Uterus (tissue), 4 donors: ENCODE results near the gene CCHCR1. TPM values are rescaled to one million over a fixed set of nuclear protein-coding genes. Genes with fewer than 3 reads are reported as not detected.
"Not testable (repeated sequence)": the region's sequence is repeated elsewhere in the genome, so short reads cannot be mapped to it uniquely, and the experiment has no call there.

Source experiments
- DNase-seq, 2 donors: peaks; one replicate each; pipeline ENCODE4 v3.0.0-alpha.2; 2019 to 2020
- H3K27ac ChIP-seq, 2 donors: fragments of 200-600 bp; sonication (generic); 1 replicate in 1 of 2; 2 replicates in 1 of 2; pipeline ENCODE4 v1.5.1; 2016 to 2018
- H3K27me3 ChIP-seq, 2 donors: fragments of 200-600 bp; sonication (generic); one replicate each; pipeline ENCODE4 v1.5.1; 2018 to 2019; ENCODE audit warnings: control low read depth in 1 of 2
- H3K36me3 ChIP-seq, 2 donors: fragments of 200-600 bp; sonication (generic); one replicate each; pipeline ENCODE4 v1.5.1; 2019; ENCODE audit warnings: control low read depth in 1 of 2
- H3K4me1 ChIP-seq, 2 donors: fragments of 200-600 bp; sonication (generic); one replicate each; pipeline ENCODE4 v1.5.1; 2018 to 2019; ENCODE audit warnings: control low read depth in 1 of 2
- H3K4me3 ChIP-seq, 2 donors: fragments of 200-600 bp; sonication (generic); 1 replicate in 1 of 2; 2 replicates in 1 of 2; pipeline ENCODE4 v1.5.1; 2018 to 2019; ENCODE audit warnings: mild to moderate bottlenecking in 1 of 2
- H3K9me3 ChIP-seq, 2 donors: fragments of 200-600 bp; sonication (generic); one replicate each; pipeline ENCODE4 v1.5.1; 2019; ENCODE audit warnings: control low read depth in 1 of 2
- CTCF ChIP-seq, 4 experiments: fragments of 200-600 bp in 2 of 4; fragments of 450-650 bp in 2 of 4; sonication (generic) in 2 of 4; IDR thresholded peaks; one replicate each; pipeline ENCODE4 v1.5.1; 2016 to 2019; ENCODE audit warnings: antibody characterized with exemption in 4 of 4, mild to moderate bottlenecking in 2 of 4, moderate library complexity in 1 of 4
- POLR2A ChIP-seq, 2 donors: fragments of 450-650 bp; IDR thresholded peaks; one replicate each; pipeline ENCODE4 v1.6.1; 2016; ENCODE audit warnings: antibody characterized with exemption in 2 of 2, mild to moderate bottlenecking in 1 of 2, moderate library complexity in 1 of 2
- intact Hi-C: fragments of 100-400 bp; cut with DNase I; formaldehyde crosslinking; loops from one replicate; pipeline ENCODE4 v1.15.1; 2023; ENCODE audit warnings: low total_unique reads
- total RNA-seq, 4 donors: library from RNA; depleted of rRNA in 3 of 4; stranded (reverse); fragments of >200 nt in 3 of 4; gene quantifications; one replicate each; pipeline versions ENCODE4 v1.1.0 to v1.2.4, GENCODE V29; 2014 to 2023
- donor health status: DM: yes; HTN: yes; CAD: no.

The CCHCR1 gene
- total RNA-seq, 4 donors from 2014 or later: 0.59 to 28.1 (median 12.5) TPM

DNA sequence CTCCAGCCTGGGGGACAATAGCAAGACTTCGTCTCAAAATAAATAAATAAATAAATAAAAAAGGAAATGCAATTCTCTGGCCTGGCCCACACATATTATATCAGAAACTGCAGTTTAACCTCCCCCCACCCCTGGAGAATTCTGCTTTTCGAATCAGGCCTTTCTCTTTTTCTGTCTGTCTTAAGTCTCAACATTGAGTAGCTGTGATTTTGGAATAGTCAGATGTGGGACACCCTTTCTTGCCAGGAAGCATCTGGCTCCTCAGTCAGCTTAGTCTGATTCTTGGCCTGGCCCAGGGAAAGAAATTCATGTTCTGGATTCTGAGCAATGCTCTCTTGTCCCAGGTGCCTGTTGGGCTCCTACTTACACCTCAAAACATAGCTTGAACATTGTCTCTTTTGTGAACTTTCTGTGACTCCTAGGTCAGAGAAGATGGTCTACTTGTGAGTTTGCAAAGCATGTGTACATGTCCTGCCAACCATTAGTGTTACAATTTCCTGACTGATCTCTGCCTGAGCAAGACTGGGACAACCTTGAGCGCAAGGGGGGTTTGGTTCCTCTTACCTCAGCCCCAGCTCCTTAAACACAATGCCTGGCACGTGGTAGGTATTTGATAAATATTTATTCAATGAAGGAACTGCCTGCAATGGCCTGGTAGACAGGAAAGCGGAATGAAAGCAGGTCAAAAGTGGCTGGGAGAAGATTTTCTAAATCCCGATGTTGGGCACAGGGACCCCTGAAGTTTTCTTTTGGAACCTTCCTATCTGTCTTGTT, 36.6 kb upstream of the CCHCR1 start:
- DNase-seq: no peak
- TF ChIP-seq POLR2A (IDR thresholded peaks at IDR 0.05) (no peak), CTCF (IDR thresholded peaks at IDR 0.05) (no peak)
- no peaks in the 10 kb centered on the region for H3K4me1 ChIP-seq
- H3K9me3 ChIP-seq: no peaks in the 10 kb centered on the region
- H3K36me3 ChIP-seq: no peaks in the 10 kb centered on the region
- no peak overlapping the region for H3K27ac ChIP-seq
- no peaks in the 10 kb centered on the region for H3K27me3 ChIP-seq
- intact Hi-C loops: loop anchor here (5.0 to 10.0 kb wide), 2 partner anchors 52 to 161 kb away; partner anchors contain the start of gene HLA-B
- no peak overlapping the region for H3K4me3 ChIP-seq

GRCh38 chr6:31193206-31193605, 35.6 kb upstream of the CCHCR1 start:
- H3K27ac ChIP-seq: no peak overlapping the region
- no peaks in the 10 kb centered on the region for H3K27me3 ChIP-seq
- H3K4me3 ChIP-seq: no peak overlapping the region
- no peaks in the 10 kb centered on the region for H3K36me3 ChIP-seq
- DNase-seq: no peak
- TF ChIP-seq CTCF (IDR thresholded peaks at IDR 0.05): no peak
- no peak for TF ChIP-seq POLR2A (IDR thresholded peaks at IDR 0.05)
- intact Hi-C loops: loop anchor here (5.0 to 10.0 kb wide), 2 partner anchors 51 to 162 kb away; partner anchors contain the start of gene HLA-B
- H3K9me3 ChIP-seq: no peaks in the 10 kb centered on the region
- H3K4me1 ChIP-seq: no peaks in the 10 kb centered on the region

DNA sequence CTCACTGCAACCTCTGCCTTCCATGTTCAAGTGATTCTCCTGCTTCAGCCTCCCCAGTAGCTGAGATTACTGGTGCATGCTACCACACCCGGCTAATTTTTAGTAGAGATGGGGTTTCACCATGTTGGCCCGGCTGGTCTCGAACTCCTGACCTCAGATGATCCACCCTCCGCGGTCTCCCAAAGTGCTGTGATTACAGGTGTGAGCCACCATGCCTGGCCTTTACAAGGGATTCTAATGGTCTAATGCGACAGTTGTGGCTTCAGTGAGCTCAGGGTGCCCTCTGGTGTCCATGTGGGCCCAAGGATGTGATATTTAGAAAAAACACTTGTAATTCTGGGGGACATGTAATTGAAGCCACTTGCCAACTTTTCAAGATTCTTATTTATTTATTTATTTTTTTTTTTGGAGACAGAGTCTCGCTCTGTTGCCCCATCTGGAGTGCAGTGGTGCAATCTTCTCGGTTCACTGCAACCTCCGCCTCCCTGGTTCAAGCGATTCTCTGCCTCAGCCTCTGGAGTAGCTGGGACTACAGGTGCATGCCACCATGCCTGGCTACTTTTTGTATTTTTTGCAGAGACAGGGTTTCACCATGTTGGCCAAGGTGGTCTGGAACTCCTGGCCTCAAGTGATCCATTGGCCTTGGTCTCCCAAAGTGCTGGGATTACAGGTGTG, 35.0 kb upstream of the CCHCR1 start:
- not testable (repeated sequence) for H3K27ac ChIP-seq, H3K4me1 ChIP-seq, H3K4me3 ChIP-seq, H3K36me3 ChIP-seq, H3K27me3 ChIP-seq, H3K9me3 ChIP-seq
- peak; percentile 54 to 59 for DNase-seq
- intact Hi-C loops: loop anchor here (5.0 to 10.0 kb wide), 2 partner anchors 50 to 162 kb away; partner anchors contain the start of gene HLA-B
- TF ChIP-seq CTCF (IDR thresholded peaks at IDR 0.05): peak; percentile 32 to 71 (median 57)

DNA sequence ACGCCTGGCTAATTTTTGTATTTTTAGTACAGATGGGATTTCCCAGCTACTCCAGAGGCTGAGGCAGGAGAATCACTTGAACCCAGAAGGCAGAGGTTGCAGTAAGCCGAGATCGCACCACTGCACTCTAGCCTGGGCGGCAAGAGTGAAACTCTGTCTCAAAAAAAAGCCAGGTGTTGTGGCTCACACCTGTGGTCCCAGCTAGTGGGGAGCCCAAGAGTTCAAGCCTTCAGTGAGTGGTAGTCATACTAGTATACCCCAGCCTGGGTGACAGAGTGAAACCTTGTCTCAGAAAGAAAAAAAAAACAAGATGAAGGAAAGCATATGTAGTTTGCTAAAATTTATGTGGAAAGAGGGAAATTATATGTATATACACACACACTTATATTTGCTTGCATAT, 32.9 kb upstream of the CCHCR1 start:
- TF ChIP-seq CTCF (IDR thresholded peaks at IDR 0.05): no peak
- TF ChIP-seq POLR2A (IDR thresholded peaks at IDR 0.05): no peak
- DNase-seq: no peak
- H3K36me3 ChIP-seq: no peaks in the 10 kb centered on the region
- no peaks in the 10 kb centered on the region for H3K9me3 ChIP-seq
- intact Hi-C loops: loop anchor here (5.0 to 10.0 kb wide), 2 partner anchors 48 to 164 kb away; partner anchors contain the start of gene HLA-B
- no peaks in the 10 kb centered on the region for H3K4me1 ChIP-seq
- no peak overlapping the region for H3K4me3 ChIP-seq
- H3K27ac ChIP-seq: no peak overlapping the region
- H3K27me3 ChIP-seq: no peaks in the 10 kb centered on the region

DNA sequence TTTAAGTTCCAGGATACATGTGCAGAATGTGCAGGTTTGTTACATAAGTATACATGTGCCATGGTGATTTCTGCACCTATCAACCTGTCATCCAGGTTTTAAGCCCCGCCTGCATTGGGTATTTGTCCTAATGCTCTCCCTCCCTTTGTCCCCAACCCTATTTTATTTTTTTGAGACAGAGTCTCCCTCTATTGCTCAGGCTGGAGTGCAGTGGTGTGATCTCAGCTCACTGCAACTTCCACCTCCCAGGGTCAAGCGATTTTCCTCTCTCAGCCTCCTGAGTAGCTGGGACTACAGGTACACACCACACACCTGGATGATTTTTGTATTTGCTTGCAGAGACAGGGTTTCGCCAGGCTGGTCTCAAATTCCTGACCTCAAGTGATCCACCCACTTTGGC, 31.6 kb upstream of the CCHCR1 start:
- H3K4me1 ChIP-seq, H3K36me3 ChIP-seq, H3K27ac ChIP-seq, intact Hi-C loops, H3K4me3 ChIP-seq, H3K27me3 ChIP-seq, H3K9me3 ChIP-seq, DNase-seq: not testable (repeated sequence)
